ENCODE data around the gene CHIT1. TPM values are rescaled to one million over a fixed set of nuclear protein-coding genes. Genes with fewer than 3 reads are reported as not detected.

The CHIT1 gene
- polyA plus RNA-seq, 1 of the 3 experiments (the other 2 are of a cell fraction), result not detected

GRCh38 chr1:203272633-203273205, 43.2 kb upstream of the CHIT1 start:
- TF ChIP-seq FOXJ3 (CRISPR knock-in tag; IDR thresholded peaks at IDR 0.05), result no peak
- TF ChIP-seq RCOR1 (IDR thresholded peaks at IDR 0.05; ENCODE audit: low read length), result no peak
- TF ChIP-seq RFX5 (IDR thresholded peaks at IDR 0.05; ENCODE audit: low read length), result no peak
- TF ChIP-seq FOSL2 (IDR thresholded peaks at IDR 0.05; ENCODE audit: borderline replicate concordance, low read depth), result no peak
- TF ChIP-seq RXRA (IDR thresholded peaks at IDR 0.05; ENCODE audit: borderline replicate concordance, low read depth), result no peak
- no peak for TF ChIP-seq CTCF (IDR thresholded peaks at IDR 0.05)
- TF ChIP-seq EZH2phosphoT487 (IDR thresholded peaks at IDR 0.05; ENCODE audit: borderline replicate concordance, low read depth), result no peak
- TF ChIP-seq NFIC (IDR thresholded peaks at IDR 0.05; ENCODE audit: borderline replicate concordance), result no peak
- TF ChIP-seq MEF2A (IDR thresholded peaks at IDR 0.05; ENCODE audit: borderline replicate concordance, low read depth), result no peak
- no peak for TF ChIP-seq TEAD4 (IDR thresholded peaks at IDR 0.05; ENCODE audit: borderline replicate concordance, insufficient read depth)
- TF ChIP-seq TAF1 (IDR thresholded peaks at IDR 0.05; ENCODE audit: borderline replicate concordance, low read depth, low read length), result no peak
- no peak for TF ChIP-seq IRF3 (IDR thresholded peaks at IDR 0.05; ENCODE audit: low read depth, low read length)
- TF ChIP-seq PBX3 (IDR thresholded peaks at IDR 0.05), result no peak
- TF ChIP-seq JUND (IDR thresholded peaks at IDR 0.05), result no peak
- no peak for TF ChIP-seq POLR2AphosphoS5 (IDR thresholded peaks at IDR 0.05; ENCODE audit: low read depth, low read length)
- POLR2A ChIA-PET, result interaction anchor here (0.7 to 1.2 kb wide), 2 partner anchors 34 to 68 kb away, joined by 5 read pairs; no protein-coding TSS in a partner anchor

More at GRCh38 chr1:203272633-203273205, 43.2 kb upstream of the CHIT1 start:
- CTCF ChIA-PET, result interaction anchor here (0.5 to 31.2 kb wide), 35 partner anchors 9 to 426 kb away, joined by 3 to 817 read pairs (median 4); partner anchors contain the start of genes BTG2 and FMOD
- Histone ChIP-seq H3K9me2 (no peaks in the 10 kb centered on the region), H3K36me3 (replicated peaks in 1 of 2; ENCODE audit: control insufficient read depth in 1 of 2, insufficient read depth in 2 of 2, low read length in 1 of 2) (no peaks in the 10 kb centered on the region), H3K79me2 (ENCODE audit: insufficient read depth) (no peaks in the 10 kb centered on the region), H3F3A (replicated peaks; ENCODE audit: insufficient read depth) (no peaks in the 10 kb centered on the region), H2AFZ (ENCODE audit: low read depth) (no peak overlapping the region), H3K27ac (ENCODE audit: low read depth in 2 of 2, low read length in 1 of 2) (no peak overlapping the region), H3K4me2 (no peak overlapping the region), H3K9ac (no peak overlapping the region), H3K9me3 (no peaks in the 10 kb centered on the region), H4K20me1 (ENCODE audit: insufficient read depth) (no peaks in the 10 kb centered on the region), H3K4me1 (ENCODE audit: control insufficient read depth in 1 of 2, insufficient read depth in 2 of 2, low read depth in 1 of 2, low read length in 1 of 2) (peaks cover 0 to 22% of the 10 kb centered on the region in 2 experiments; a peak in 1 of 4 replicates), H3K27me3 (ENCODE audit: insufficient read depth) (no peaks in the 10 kb centered on the region), H3K4me3 (ENCODE audit: low read depth in 2 of 2, low read length in 1 of 2) (peak overlapping the region in 1 of 2 experiments; percentile 31; a peak in 1 of 4 replicates)
- 6% methylated on average over 7 of the region's 17 CpGs for WGBS (ENCODE audit: low lambda C conversion rate)
- DNase-seq, result no peak
